Embryonic facial prominence (tissue), 1 donor: ENCODE measurements around the gene HOXD1.

Experiments
- DNase-seq: peaks from one replicate; pipeline ENCODE4 v3.0.0-alpha.2; 2016; ENCODE audit errors: extremely low spot score

Gene HOXD1

DNA sequence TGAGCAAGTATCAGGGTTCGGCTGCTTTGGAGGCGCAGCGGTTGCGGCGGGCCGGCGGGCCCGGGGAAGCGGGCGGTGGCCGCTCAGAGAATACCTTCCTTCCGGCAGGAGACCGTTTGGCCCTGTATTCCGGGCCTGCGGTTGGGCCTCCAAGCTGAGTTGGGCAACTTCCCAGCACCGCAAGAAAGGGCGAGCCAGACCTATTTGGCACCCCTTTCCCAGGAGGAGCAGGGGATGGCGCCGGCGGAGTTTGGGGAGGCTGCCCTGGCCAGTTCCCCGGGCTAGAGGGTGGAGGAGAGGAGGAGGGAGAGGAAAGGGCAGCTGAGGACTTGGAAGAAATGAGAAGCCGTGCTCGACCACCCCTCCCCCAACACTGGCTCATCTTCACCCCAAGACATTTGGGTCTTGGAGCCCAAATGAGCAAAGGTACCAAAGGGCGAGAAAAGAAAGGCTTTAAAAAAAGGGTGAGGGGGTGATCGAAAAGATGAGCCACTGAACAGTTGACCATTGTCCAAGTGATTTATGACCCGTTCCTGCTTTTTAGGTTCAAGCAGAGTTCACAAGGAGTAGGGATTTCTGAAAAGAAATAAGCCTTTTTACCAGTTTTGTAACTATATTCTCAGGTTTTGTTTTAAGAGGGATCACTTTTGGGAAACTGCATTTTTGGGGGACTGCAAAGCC, 23.0 kb upstream of the HOXD1 start:
- DNase-seq: no peak

DNA sequence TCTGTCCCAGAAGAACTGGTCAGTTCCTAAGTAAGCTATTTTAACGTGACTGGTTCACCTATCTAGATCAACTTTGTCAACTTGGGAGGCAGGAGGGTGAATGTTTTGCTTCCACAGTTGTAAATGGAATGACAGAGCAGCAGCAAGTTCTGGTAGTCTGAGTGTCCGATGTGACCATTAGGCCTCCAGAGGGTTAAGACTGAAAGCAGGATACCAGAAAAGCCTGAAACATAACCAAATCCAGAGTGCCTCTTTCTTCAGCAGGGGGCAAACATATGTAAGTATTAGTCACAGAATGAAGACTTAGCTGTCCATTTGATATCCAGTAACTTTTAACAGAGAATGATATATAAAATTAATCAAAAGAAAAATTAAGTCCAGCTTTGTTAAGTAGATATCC, 22.2 kb upstream of the HOXD1 start:
- DNase-seq: no peak

DNA sequence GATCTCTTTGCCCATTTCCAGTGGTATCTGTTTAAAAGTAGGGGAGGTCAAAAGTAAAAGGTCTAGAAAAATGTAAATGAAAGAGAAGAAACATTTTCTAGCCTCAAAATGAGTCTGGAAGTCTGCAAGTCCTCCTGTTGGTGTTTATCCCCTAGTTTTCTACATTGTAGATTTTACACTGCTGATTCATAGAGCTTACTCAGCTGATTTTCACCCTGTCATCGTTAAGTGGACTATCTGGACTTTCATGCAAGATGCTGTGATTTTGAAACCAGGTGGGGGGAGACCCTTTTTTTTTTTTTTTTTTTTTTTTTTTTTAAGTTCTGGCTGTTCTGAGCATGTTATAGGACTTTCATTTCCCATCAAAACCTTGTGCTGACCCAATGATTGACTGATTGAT, 21.1 kb upstream of the HOXD1 start:
- no peak for DNase-seq

- no peak for DNase-seq
Measured at GRCh38 chr2:176169181-176169580, 19.3 kb upstream of the HOXD1 start.

GRCh38 chr2:176169711-176170110, 18.8 kb upstream of the HOXD1 start:
- DNase-seq: no peak

GRCh38 chr2:176170602-176171305, 17.7 kb upstream of the HOXD1 start:
- DNase-seq: no peak

- no peak for DNase-seq
Measured at GRCh38 chr2:176171351-176172006, 17.0 kb upstream of the HOXD1 start.

DNA sequence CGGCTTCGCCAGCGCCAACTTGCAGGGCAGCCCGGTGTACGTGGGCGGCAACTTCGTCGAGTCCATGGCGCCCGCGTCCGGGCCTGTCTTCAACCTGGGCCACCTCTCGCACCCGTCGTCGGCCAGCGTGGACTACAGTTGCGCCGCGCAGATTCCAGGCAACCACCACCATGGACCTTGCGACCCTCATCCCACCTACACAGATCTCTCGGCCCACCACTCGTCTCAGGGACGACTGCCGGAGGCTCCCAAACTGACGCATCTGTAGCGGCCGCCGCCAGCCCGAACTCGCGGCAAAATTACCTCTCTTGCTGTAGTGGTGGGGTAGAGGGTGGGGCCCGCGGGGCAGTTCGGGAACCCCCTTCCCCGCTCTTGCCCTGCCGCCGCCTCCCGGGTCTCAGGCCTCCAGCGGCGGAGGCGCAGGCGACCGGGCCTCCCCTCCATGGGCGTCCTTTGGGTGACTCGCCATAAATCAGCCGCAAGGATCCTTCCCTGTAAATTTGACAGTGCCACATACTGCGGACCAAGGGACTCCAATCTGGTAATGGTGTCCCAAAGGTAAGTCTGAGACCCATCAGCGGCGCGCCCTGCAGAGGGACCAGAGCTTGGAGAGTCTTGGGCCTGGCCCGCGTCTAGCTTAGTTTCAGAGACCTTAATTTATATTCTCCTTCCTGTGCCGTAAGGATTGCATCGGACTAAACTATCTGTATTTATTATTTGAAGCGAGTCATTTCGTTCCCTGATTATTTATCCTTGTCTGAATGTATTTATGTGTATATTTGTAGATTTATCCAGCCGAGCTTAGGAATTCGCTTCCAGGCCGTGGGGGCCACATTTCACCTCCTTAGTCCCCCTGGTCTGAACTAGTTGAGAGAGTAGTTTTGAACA, 16.2 kb upstream of the HOXD1 start:
- DNase-seq: no peak

DNA sequence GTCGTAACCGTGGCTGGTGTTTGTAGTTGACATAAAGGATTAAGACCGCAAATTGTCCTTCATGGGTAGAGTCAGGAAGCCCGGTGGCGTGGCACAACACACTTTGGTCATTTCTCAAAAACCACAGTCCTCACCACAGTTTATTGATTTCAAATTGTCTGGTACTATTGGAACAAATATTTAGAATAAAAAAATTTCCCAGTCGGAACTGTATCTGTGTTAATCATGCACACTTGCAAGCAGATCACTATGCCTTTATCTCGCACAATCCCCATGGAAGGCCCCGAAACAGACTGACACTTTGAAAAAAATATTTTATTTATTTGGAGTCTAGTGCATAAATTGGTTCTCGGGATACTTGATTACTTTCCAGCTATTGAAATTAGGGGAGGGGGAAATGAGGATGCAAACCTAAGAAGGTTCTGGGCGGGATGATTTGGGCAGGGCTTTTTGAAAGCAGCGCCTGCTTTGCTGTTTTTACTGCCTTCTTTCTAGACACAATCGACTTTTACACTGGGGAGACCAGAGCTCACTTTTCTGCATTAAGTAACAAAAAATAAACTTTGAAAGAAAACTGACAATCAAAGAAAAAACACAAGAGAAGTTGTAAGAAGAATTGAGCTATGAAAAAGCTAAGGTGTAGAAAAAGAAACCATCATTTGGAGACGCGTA, 15.4 kb upstream of the HOXD1 start:
- DNase-seq: no peak

- DNase-seq: no peak
Measured at GRCh38 chr2:176173567-176174381, 14.7 kb upstream of the HOXD1 start.

- no peak for DNase-seq
Measured at GRCh38 chr2:176174382-176174823, 14.1 kb upstream of the HOXD1 start.

DNA sequence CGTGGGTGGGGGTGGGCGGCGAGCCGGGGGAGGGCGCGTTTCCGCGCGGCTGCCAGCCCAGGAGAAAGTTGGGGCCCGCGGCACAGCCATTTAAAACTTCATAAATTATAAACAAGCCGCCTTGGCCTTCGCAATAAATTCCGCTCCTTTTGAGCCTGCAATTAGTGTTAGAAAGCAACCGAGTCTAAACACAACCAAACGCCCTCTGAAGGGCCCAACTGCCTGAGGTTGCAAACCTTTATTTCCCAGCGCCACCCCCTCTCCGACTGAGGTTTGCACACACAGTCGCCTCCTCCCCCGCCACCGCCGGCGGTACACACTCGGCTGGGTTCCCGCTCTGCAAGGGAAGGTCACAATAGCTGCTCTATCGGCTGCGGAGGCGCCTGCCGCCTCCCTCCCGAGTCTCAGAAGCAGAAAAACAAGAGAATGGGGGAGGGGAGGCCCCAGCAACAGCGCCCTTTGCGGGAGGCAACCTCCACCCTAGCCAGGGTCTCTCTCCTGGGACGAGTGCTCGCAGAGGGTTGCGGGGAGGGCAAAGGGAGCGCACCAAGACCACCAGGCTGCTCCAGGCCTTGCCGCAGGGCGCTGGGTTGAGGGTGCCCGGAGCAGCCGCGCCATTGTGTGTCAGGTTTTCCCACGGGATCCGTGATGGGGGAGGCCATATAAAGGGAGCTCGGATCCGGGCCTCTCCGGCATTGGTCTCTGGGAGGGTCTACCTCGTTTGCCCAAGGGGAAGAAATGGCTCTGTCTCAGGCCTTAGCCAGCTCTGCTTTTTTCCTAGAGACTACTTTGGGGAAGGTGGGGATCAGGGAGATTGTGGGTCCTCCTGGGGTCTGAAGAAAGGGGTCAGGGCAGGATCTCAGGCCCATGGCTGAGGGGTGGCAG, 13.4 kb upstream of the HOXD1 start:
- DNase-seq: no peak

- DNase-seq: no peak
Measured at GRCh38 chr2:176175709-176176607, 12.5 kb upstream of the HOXD1 start.

GRCh38 chr2:176177580-176178037, 10.9 kb upstream of the HOXD1 start:
- no peak for DNase-seq

- DNase-seq: no peak
Measured at GRCh38 chr2:176178038-176178756, 10.3 kb upstream of the HOXD1 start.

DNA sequence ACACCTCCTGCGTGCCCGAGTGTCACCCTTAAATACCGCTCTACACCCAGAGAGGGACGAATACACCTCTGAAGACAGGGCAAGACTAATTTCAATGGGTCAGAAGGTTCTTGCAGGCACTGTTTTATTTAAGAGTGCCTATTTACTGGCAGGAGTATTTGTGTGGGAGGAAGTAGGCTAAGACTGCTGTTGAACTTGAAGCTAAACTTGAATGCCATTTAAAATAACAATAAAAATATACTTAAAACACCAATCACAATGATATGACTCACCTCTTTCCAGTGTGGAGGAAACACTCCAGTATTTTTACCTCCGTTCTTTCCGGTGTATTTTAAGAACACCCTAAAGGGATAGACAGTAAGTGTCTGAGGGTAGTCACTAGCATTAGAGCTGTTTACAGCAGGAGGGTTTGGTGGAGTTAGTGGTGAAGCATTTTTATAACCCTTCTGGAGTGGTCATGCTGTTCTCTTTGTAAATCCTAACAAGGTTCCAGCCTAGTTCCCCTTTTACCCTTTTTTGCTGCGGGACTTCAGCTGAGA, 9.6 kb upstream of the HOXD1 start:
- DNase-seq: no peak

DNA sequence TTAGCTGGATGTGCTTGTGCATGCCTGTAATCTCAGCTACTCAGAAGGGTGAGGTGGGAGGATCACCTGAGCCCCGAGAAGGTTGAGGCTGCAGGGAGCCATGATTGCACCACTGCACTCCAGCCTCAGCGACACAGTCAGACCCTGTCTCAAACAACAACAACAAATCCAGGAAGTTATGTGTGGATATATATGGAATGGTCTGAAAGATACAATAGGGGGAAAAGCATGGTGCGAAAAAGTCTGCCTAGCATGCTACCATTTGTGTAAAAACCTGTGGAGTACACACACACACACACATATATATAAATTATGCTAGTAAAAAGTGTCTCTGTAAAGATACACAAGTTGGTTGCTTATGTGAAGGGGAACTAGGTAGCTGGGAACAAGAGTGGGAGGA, 6.9 kb upstream of the HOXD1 start:
- DNase-seq: no peak
